Measurements from ENCODE around the gene GTF2B.
"Not testable (repeated sequence)": the region's sequence is repeated elsewhere in the genome, so short reads cannot be mapped to it uniquely, and the experiment has no call there.

The GTF2B gene

DNA sequence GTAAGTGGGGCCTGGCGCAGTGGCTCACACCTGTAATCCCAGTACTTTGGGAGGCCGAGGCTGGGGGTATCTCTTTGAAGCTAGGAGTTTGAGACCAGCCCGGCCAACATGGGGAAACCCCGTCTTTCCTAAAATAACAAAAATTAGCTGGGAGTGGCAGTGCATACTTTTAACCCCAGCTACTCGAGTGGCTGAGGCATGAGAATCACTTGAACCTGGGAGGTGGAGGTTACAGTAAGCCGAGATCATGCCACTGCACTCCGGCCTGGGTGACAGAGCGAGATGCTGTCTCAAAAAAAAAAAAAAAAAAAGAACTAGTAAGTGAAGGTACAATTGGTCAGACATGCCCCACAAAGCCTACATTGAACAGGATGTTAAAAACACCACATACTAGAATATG is 10.7 kb downstream of the GTF2B start:
- not testable (repeated sequence) for DNase-seq

DNA sequence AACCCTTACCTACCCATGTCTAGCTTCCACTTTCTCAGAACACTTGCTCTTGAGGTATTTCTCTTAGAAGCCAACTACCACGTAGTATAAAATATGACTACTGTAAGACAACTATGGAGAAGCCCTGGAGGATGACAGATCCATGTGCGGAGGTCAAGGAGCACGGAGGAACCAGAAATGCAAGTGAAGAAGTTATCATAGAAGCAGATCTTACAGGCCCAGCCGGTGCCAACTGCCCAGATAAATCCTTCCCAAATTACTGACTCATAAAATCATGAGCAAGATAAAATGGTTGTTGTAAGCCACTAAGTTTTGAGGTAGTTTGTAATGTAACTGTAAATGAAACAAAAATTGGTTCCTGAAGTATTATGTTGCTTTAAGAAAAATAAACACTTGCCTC is 12.6 kb downstream of the GTF2B start:
- no peak for DNase-seq

DNA sequence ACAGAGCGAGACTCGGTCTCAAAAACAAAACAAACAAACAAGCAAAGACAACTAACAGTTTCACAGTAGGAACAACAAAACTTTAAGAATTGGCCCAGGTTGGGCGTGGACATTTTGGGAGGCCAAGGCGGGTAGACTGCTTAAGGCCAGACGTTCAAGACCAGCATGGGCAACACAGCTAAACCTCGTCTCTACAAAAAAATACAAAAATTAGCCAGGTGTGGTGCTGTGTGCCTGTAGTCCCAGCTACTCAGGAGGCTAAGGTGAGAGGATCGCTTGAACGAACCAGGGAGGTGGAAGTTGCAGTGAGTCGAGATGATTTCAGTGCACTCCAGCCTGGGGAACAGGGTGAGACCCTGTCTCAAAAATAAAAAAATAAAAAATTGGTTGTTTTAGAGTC is 13.5 kb downstream of the GTF2B start:
- no peak for DNase-seq

DNA sequence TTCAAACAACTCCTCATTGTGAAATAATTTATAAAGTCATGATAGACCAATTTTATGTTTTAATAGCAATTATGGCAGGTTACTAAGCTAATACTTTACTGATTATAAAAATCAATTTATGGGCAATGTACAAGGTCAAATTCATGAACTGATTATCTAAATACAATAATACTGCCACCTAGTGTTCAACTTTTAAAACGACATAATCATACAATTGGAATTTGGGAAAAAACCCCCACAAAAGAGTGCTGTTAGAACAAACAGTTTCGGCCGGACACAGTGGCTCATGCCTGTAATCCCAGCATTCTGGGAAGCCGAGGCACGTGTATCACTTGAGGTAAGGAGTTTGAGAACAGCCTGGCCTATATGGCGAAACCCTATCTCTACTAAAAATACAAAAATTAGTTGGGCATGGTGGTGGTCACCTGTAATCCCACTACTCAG is 14.0 kb downstream of the GTF2B start:
- no peak for DNase-seq

DNA sequence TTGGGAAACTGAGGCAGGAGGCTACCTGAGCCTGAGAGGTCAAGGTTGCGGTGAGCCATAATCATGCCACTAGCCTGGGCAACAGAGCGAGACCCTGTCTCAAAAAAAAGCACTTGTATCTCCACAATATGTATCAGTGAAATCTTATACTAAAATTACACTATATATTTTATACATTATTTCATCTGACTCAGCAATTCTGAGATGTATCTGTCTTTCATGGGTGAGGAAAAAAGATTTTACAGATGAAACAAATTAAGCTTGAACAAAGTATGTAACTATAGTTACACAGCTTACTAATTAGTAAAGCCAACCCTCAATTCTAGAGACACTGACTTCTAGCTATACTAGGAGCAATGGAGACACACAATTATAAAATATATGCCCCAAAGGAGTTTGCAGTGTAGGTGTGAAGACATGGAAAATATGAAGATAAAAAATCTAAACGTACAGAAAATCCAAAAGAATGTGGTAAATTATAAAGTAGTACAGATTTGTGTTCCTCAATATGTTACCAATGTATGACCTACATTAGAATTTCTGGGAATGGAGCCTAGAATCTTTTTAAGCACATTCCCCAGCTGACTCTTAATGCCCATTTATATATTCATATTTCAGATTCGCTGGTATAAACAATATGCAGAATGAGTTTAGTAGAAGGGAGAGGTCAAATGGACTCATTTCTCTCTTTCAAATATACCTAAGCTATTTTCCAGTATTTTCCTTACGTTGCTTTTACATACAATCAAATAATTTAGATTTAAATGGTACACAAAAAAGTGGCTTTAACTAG is 14.6 kb downstream of the GTF2B start:
- DNase-seq, result no peak

DNA sequence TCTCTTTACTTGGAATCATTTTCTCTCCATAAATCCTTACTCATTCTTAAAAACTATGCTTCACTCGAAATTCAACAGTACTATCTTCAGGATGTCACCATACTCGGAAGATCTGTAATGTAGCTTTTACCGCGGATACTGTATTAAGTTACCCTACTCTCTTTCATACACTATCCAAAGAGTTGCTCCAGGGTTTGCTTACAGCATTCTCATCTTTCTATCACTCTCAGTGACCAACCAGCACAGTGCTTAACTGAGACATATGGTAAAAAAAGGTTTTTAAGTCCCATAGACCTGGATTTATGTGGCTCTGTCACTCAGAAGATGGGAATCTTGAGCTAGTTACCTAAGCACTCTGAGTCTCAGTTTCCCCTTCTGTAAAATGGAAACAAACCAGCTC is 15.8 kb downstream of the GTF2B start:
- DNase-seq, result no peak

DNA sequence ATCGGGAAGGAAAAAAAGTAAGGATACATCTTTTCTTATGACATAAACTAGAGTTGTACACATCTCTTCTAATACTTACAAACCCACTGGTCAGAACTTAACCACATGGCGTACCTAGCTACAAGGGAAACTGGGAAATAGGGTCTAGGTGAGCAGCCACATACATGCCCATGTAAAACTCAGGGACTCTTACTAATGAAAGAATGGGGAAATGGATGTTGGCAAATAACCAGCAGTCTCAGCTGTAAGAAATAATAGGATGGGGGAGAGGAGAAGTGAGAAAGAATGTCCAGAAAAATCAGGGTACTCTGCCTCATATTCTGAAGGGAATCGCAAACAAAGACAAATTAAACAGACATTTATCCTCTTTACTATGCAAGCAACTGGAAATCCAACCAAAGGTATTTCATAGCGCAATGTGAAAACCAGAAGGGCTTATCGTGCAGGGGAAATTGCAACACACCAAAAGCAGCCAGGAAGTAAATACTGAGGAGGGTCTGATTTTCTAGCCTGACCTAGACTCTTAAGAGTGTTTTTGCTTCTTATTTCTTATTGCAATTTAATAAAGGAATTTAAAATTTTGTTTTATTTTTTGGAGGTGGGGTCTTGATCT is 17.5 kb downstream of the GTF2B start:
- DNase-seq, result no peak

DNA sequence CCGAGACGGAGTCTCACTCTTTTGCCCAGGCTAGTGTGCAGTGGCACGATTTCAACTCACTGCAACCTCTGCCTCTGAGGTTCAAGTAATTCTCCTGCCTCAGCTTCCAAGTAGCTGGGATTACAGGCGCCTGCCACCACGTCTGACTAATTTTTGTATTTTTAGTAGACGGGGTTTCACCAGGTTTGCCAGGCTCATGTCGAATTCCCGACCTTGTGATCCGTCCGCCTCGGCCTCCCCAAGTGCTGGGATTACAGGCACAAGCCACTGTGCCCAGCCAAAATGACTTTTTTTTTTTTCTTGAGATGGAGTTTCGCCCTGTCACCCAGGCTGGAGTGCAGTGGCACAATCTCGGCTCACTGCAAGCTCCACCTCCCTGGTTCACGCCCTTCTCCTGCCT is 21.7 kb downstream of the GTF2B start:
- not testable (repeated sequence) for DNase-seq

DNA sequence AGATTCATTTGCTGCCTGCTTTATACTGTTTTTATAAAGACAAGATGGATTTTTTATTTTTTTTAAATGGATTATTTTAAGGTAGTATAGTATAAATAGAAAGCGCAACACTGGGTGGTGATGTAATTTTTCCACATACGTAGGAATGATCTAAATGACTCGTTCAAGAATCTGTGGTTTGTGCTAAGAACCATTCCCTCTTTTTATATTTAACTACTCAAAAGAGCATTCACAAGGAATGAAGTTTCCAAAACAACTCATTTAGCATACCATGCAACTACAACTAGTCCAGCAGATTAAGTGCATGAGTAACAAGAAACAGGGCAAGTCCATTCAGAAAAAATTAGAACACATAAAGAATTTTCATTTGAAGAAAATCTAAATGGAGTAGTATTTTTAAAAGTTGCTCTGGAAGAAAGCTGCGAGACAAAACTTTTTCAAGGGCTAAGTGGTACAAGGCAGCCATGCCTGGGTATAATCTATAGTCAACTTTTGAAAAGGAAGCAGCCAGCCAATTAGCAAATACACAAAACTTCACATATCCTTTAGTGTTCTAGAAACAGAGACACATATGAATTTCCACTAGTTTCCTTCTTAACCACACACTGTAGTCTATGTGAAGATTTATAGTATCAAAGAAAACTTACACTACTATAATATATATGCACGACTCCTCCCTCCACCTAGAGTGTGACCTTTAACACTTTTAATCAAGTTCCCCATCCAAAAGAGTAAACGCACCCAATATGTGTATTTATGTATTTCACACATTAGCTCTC is 23.4 kb downstream of the GTF2B start:
- DNase-seq, result no peak

DNA sequence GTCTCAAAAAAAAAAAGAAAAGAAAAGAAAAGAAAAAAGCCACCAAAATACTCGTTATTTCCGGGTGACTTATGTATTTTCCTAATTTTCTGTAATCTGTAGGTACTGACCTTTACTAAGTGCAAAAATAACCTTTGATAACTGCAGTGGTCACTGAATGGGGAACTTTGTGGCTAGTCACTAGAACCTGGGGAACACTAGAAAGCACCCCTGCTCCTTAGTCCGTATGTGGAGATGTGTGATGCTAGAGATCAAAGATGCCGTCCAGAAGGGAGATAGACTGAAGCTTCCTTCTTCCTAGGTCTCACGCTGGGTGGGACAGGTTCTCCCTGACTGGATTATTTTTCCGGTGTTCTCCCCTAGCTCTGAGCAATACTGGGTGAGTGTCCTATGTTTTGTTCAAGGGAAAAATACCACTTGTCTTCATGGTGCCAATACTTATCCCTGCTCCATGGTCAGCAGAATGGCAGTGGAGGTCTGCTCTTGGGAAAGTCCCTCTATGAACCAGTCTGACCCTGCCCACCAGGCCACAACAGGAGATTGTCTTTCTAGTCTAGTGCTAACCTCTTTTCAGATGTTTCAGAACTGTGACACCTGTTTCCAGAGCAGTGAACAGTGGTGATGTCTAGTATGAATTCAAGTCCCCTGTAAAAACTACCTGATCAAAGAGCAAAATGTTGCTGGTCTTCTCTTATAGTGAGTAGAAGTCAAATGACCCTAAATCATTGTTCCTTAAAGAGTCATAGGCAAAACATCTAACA is 39.9 kb downstream of the GTF2B start:
- no peak for DNase-seq

DNA sequence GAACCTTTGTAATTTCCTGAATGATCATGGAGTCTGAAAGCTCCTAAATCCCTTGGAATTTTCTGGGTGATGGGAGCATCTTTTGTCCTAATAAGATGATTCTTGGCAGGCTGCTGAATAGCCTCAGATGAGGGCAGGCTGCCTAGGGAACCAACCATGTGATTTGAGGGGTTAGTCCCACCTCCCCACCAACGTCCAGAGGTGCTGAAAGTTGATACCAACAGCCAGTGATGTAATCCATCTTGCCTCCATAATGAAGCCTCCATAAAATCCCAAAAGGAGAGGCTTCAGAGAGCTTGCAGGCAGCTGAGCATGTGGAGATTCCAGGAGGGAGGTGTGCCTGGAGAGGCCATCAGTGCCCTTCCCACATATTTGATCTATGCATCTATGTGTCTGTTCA is 43.7 kb downstream of the GTF2B start:
- DNase-seq, result no peak

DNA sequence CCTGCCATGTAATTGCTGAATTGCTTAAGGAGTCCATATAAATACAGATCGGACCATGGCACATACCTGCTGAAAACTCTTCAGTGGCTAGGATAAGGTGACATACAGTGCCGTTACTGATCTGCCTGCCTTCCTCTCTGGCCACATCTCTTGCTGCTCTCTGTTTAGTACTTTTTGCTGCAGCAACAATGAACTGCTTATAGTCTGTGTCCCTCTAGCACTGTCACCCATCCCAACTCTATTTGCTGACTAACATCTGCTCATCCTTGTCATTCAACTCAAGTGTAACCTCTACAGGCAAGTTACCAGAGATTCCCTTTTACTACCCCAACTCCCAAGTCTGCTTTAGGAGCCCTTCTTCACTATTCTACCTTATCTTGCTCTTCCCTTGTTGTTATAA is 65.6 kb downstream of the GTF2B start:
- no peak for DNase-seq

DNA sequence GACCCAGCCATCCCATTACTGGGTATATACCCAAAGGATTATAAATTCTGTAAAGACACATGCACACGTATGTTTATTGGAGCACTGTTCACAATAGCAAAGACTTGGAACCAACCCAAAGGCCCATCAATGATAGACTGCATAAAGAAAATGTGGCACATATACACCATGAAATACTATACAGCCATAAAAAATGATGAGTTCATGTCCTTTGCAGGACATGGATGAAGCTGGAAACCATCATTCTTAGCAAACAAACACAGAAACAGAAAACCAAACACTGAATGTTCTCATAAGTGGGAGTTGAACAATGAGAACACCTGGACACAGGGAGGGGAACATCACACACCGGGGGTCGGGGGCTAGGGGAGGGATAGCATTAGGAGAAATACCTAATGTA is 71.7 kb downstream of the GTF2B start:
- DNase-seq, result not testable (repeated sequence)

DNA sequence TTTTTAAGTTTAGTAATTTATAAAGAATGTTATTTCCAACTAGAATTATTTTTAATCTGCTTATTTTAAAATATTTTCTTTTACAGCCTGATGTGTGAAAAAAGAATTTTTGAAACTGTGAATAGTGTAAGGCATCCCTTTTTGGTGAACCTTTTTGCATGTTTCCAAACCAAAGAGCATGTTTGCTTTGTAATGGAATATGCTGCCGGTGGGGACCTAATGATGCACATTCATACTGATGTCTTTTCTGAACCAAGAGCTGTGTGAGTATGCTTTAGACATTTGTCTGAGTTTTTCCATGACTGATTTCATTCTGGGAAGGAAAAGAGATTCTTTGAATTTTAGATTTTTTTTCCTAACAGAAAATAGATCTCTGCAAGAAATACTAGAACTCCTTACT is 77.9 kb downstream of the GTF2B start:
- no peak for DNase-seq

DNA sequence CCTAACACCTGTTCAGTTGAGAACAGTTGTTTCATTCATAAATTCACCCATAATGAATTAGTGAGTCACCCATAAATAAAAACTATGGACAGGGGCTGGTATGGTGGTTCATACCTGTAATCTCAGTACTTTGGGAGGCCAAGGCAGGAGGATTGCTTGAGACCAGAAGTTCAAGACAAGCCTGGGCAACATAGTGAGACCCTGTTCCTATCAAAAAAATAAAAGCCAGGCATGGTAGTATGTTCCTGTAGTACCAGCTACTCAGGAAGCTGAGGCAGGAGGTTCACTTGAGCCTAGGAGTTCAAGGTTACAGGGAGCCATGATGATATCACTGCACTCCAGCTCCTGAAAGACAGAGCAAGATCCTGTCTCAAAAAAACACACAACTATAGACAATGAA is 79.0 kb downstream of the GTF2B start:
- DNase-seq, result no peak

DNA sequence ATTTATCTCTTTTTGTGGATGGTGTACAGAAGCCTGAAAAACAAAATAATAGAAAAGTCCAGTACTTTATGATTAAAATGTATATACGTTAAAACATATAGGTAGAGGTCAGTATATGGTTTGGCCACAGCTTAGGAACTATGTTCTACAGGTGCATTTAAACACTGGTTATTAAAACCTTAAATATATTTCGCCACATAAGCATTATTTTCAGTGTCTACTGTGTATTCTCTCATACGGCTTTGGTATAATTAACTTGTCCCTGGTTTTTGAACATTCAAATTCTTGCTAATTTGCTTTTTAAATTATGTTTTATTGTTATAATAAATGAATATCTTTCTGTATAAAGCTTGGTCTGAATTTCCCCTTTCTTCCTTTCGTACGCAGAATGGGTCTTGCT is 87.9 kb downstream of the GTF2B start:
- no peak for DNase-seq

DNA sequence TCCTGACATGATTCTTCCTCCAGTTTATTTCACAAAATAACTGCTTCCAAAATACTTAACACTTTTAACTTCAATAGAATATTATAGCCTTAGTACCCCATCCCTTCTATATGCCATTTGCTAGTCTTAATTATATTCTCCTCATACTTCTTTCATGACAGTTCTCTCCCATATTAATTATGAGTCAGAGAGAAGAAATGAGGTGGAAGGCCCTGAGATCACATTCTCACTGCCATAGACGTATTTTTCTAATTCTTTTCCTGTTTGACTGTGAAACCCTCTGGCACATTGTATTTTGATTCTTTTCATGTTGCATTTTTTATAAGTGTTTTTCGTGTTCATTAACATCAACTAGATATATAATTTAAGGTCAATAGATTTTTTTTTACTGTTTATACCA is 88.4 kb downstream of the GTF2B start:
- DNase-seq, result no peak

Measured in NK-92 treated with Interleukin-12 subunit alpha and Interleukin-12 subunit beta, amount 100 ng/mL, for 24 hours (cell line).